H9 (cell line): ENCODE measurements around the gene RPL23. TPM values are rescaled to one million over a fixed set of nuclear protein-coding genes. Genes with fewer than 3 reads are reported as not detected.

Experiments
- DNase-seq: peaks from one replicate; pipeline ENCODE4 v3.0.0-alpha.2; 2017
- H2AFZ ChIP-seq: one replicate; pipeline ENCODE4 v1.6.1; 2013; ENCODE audit warnings: mild to moderate bottlenecking, low read length, control low read depth, moderate library complexity
- H2AK5ac ChIP-seq: 2 replicates; pipeline ENCODE4 v1.6.1; 2013; ENCODE audit warnings: low read length, control low read depth, mixed read lengths; ENCODE audit not compliant: insufficient read length
- H2BK120ac ChIP-seq: one replicate; pipeline ENCODE4 v1.6.1; 2013; ENCODE audit warnings: low read depth, mild to moderate bottlenecking, low read length, control low read depth, inconsistent platforms; ENCODE audit not compliant: poor library complexity, severe bottlenecking
- H2BK12ac ChIP-seq: 2 replicates; pipeline ENCODE4 v1.6.1; 2013; ENCODE audit warnings: low read length, control low read depth, mixed read lengths, low read depth; ENCODE audit not compliant: insufficient read length
- H2BK15ac ChIP-seq: 2 replicates; pipeline ENCODE4 v1.6.1; 2013; ENCODE audit warnings: low read depth, low read length, control low read depth
- H2BK20ac ChIP-seq: one replicate; pipeline ENCODE4 v1.6.1; 2013; ENCODE audit warnings: low read depth, mild to moderate bottlenecking, low read length, control low read depth, inconsistent platforms; ENCODE audit not compliant: poor library complexity, severe bottlenecking
- H2BK5ac ChIP-seq: 2 replicates; pipeline ENCODE4 v1.6.1; 2013; ENCODE audit warnings: low read length, control low read depth, mixed read lengths; ENCODE audit not compliant: insufficient read length
- H3K14ac ChIP-seq: 2 replicates; pipeline ENCODE4 v1.6.1; 2013; ENCODE audit warnings: low read length, control low read depth; ENCODE audit not compliant: insufficient read depth
- H3K18ac ChIP-seq: 2 replicates; pipeline ENCODE4 v1.6.1; 2013; ENCODE audit warnings: low read depth, mild to moderate bottlenecking, mixed read lengths, low read length, control low read depth; ENCODE audit not compliant: insufficient read length
- H3K23ac ChIP-seq: 2 replicates; pipeline ENCODE4 v1.6.1; 2013; ENCODE audit warnings: low read length, control low read depth, mixed read lengths, low read depth; ENCODE audit not compliant: insufficient read length
- H3K23me2 ChIP-seq: 2 replicates; pipeline ENCODE4 v1.6.1; 2013; ENCODE audit warnings: low read depth, mild to moderate bottlenecking, mixed read lengths, low read length, control low read depth; ENCODE audit not compliant: insufficient read length, poor library complexity, severe bottlenecking
- H3K27ac ChIP-seq: 2 replicates; pipeline ENCODE4 v1.5.1; 2013; ENCODE audit warnings: low read length, control low read depth, mixed read lengths, low read depth; ENCODE audit not compliant: insufficient read length
- H3K27me3 ChIP-seq: 2 replicates; pipeline ENCODE4 v1.6.1; 2013; ENCODE audit warnings: low read length, control low read depth, inconsistent platforms; ENCODE audit not compliant: insufficient read depth
- H3K4ac ChIP-seq: 2 replicates; pipeline ENCODE4 v1.6.1; 2013; ENCODE audit warnings: low read depth, mild to moderate bottlenecking, control low read depth, inconsistent platforms, low read length, moderate library complexity
- H3K4me1 ChIP-seq: 2 replicates; pipeline ENCODE4 v1.6.1; 2013; ENCODE audit warnings: low read length, control low read depth, inconsistent platforms; ENCODE audit not compliant: insufficient read depth
- H3K4me2 ChIP-seq: 2 replicates; pipeline ENCODE4 v1.6.1; 2013; ENCODE audit warnings: low read length, control low read depth, mixed read lengths; ENCODE audit not compliant: insufficient read length, insufficient read depth
- H3K56ac ChIP-seq: 2 replicates; pipeline ENCODE4 v1.6.1; 2013; ENCODE audit warnings: low read depth, mild to moderate bottlenecking, mixed read lengths, low read length, control low read depth; ENCODE audit not compliant: insufficient read length
- H3K79me1 ChIP-seq: 2 replicates; pipeline ENCODE4 v1.6.1; 2013; ENCODE audit warnings: low read depth, mild to moderate bottlenecking, moderate library complexity, low read length, control low read depth, inconsistent platforms; ENCODE audit not compliant: insufficient read depth, poor library complexity, severe bottlenecking
- H3K79me2 ChIP-seq: 2 replicates; pipeline ENCODE4 v1.6.1; 2013; ENCODE audit warnings: low read length, control low read depth, inconsistent platforms; ENCODE audit not compliant: insufficient read depth
- H3K9ac ChIP-seq: 2 replicates; pipeline ENCODE4 v1.6.1; 2013; ENCODE audit warnings: low read length, control low read depth, mixed read lengths; ENCODE audit not compliant: insufficient read length; ENCODE audit errors: extremely low read depth
- H3K9me3 ChIP-seq: one replicate; pipeline ENCODE4 v1.6.1; 2013; ENCODE audit warnings: low read depth, low read length, inconsistent platforms; ENCODE audit not compliant: control insufficient read depth
- H3T11ph ChIP-seq: one replicate; pipeline ENCODE4 v1.6.1; 2013; ENCODE audit warnings: mild to moderate bottlenecking, low read length, control low read depth, inconsistent platforms
- H4K20me1 ChIP-seq: one replicate; pipeline ENCODE4 v1.6.1; 2013; ENCODE audit not compliant: control insufficient read depth, insufficient read length, insufficient read depth
- H4K5ac ChIP-seq: 2 replicates; pipeline ENCODE4 v1.6.1; 2013; ENCODE audit warnings: low read depth, mild to moderate bottlenecking, mixed read lengths, low read length, control low read depth; ENCODE audit not compliant: insufficient read length
- H4K8ac ChIP-seq: replicated peaks from 2 replicates; pipeline ENCODE4 v1.6.1; 2013; ENCODE audit warnings: low read length, control low read depth, mixed read lengths, low read depth; ENCODE audit not compliant: insufficient read length
- H4K91ac ChIP-seq: 2 replicates; pipeline ENCODE4 v1.6.1; 2013; ENCODE audit warnings: low read depth, mild to moderate bottlenecking, moderate library complexity, mixed read lengths, low read length, control low read depth; ENCODE audit not compliant: insufficient read length
- H3K27ac Mint-ChIP-seq, 3 experiments: 2 replicates in 2 of 3; 3 replicates in 1 of 3; pipeline ENCODE4 v1.8.0; 2020 to 2021; ENCODE audit warnings: mixed read lengths in 3 of 3, mild to moderate bottlenecking in 1 of 3, moderate library complexity in 1 of 3
- H3K27me3 Mint-ChIP-seq: 2 replicates; pipeline ENCODE4 v1.8.0; 2021; ENCODE audit warnings: low read depth, mild to moderate bottlenecking, moderate library complexity, mixed read lengths
- H3K36me3 Mint-ChIP-seq, 3 experiments: 2 replicates in 2 of 3; 3 replicates in 1 of 3; pipeline ENCODE4 v1.8.0; 2020 to 2021; ENCODE audit warnings: low read depth in 3 of 3, mixed read lengths in 3 of 3; ENCODE audit not compliant: insufficient read depth in 1 of 3
- H3K4me1 Mint-ChIP-seq, 2 experiments: 2 replicates each; pipeline ENCODE4 v1.8.0; 2020; ENCODE audit warnings: mixed read lengths in 2 of 2
- H3K4me3 Mint-ChIP-seq, 2 experiments: 2 replicates in 1 of 2; 3 replicates in 1 of 2; pipeline ENCODE4 v1.8.0; 2020 to 2021; ENCODE audit warnings: mild to moderate bottlenecking in 2 of 2, mixed read lengths in 2 of 2, moderate library complexity in 1 of 2
- H3K9me3 Mint-ChIP-seq, 2 experiments: 2 replicates in 1 of 2; 3 replicates in 1 of 2; pipeline ENCODE4 v1.8.0; 2020; ENCODE audit warnings: mild to moderate bottlenecking in 2 of 2, mixed read lengths in 2 of 2, moderate library complexity in 1 of 2
- CTCF ChIP-seq: fragments of 200-600 bp; sonication (generic); conservative IDR thresholded peaks from 3 replicates; pipeline ENCODE4 v1.8.0; 2021; ENCODE audit warnings: antibody characterized with exemption, mild to moderate bottlenecking
- WGBS: extraction: QIAGEN DNeasy Blood & Tissue Kit; methylation state at CpG from one replicate; pipeline ENCODE4 v1.1.7; 2013; ENCODE audit warnings: missing lambda C conversion rate, low lambda C conversion rate, mixed read lengths; ENCODE audit not compliant: insufficient read length; ENCODE audit errors: extremely low coverage; 5-methylcytosine and 5-hydroxymethylcytosine counted together
- total RNA-seq: library from RNA; stranded (reverse); gene quantifications from 2 replicates; pipeline ENCODE4 v1.2.1, GENCODE V29; 2021

RPL23 gene
- total RNA-seq, 1 experiment from 2014 or later = 2,084 TPM

- no peak overlapping the region for H2BK20ac ChIP-seq
- H3K14ac ChIP-seq = no peak overlapping the region
- H3K4ac ChIP-seq = no peak overlapping the region
- H3K4me3 Mint-ChIP-seq = no peak overlapping the region
- H3K9me3 ChIP-seq = no peaks in the 10 kb centered on the region
- WGBS = no CpG with 5 or more reads among the region's 7 CpGs
- no peak overlapping the region for H2BK120ac ChIP-seq
- H4K8ac ChIP-seq = no peak overlapping the region
- no peaks in the 10 kb centered on the region for H3K79me1 ChIP-seq
- H3K79me2 ChIP-seq = no peaks in the 10 kb centered on the region
- no peaks in the 10 kb centered on the region for H3K27me3 Mint-ChIP-seq
- H3K23ac ChIP-seq = no peak overlapping the region
- H4K91ac ChIP-seq = no peak overlapping the region
- no peaks in the 10 kb centered on the region for H4K20me1 ChIP-seq
- DNase-seq = no peak
- no peak overlapping the region for H2BK5ac ChIP-seq
- no peak overlapping the region for H4K5ac ChIP-seq
- no peaks in the 10 kb centered on the region for H3K4me1 Mint-ChIP-seq
- no peaks in the 10 kb centered on the region for H3K4me1 ChIP-seq
- H2BK15ac ChIP-seq = no peak overlapping the region
- H3T11ph ChIP-seq = no peak overlapping the region
- no peak overlapping the region for H3K9ac ChIP-seq
- no peak overlapping the region for H2BK12ac ChIP-seq
- no peak overlapping the region for H3K56ac ChIP-seq
- H3K4me2 ChIP-seq = no peak overlapping the region
- TF ChIP-seq CTCF = no peak
- H3K27ac Mint-ChIP-seq = no peak overlapping the region
- no peaks in the 10 kb centered on the region for H3K9me3 Mint-ChIP-seq
- H3K27ac ChIP-seq = no peak overlapping the region
- H3K27me3 ChIP-seq = no peaks in the 10 kb centered on the region
- no peak overlapping the region for H2AFZ ChIP-seq
- peaks cover 26 to 62% (median 51%) of the 10 kb centered on the region in 3 experiments for H3K36me3 Mint-ChIP-seq
- H3K18ac ChIP-seq = no peak overlapping the region
- no peak overlapping the region for H2AK5ac ChIP-seq
- H3K23me2 ChIP-seq = no peaks in the 10 kb centered on the region
Measured at GRCh38 chr17:38809828-38810227, 43.7 kb downstream of the RPL23 start.
